Measurements from ENCODE around the gene MYRFL. TPM values are rescaled to one million over a fixed set of nuclear protein-coding genes. Genes with fewer than 3 reads are reported as not detected.
"Not testable (repeated sequence)": the region's sequence is repeated elsewhere in the genome, so short reads cannot be mapped to it uniquely, and the experiment has no call there.

The MYRFL gene
- total RNA-seq, 1 donor from 2014 or later, result 0.13 TPM

GRCh38 chr12:69993433-69993832, 168.4 kb downstream of the MYRFL start:
- no peak overlapping the region for H3K4me3 ChIP-seq (ENCODE audit: low read depth, low read length)
- H3K27me3 ChIP-seq (ENCODE audit: control insufficient read depth, insufficient read depth, low read length), result no peaks in the 10 kb centered on the region
- DNase-seq (ENCODE audit: low read depth), result no peak
- no peaks in the 10 kb centered on the region for H3K36me3 ChIP-seq (ENCODE audit: control insufficient read depth, insufficient read depth, low read length)
- TF ChIP-seq CTCF (IDR thresholded peaks at IDR 0.05; ENCODE audit: insufficient read depth, low read length, poor library complexity, severe bottlenecking), result no peak

DNA sequence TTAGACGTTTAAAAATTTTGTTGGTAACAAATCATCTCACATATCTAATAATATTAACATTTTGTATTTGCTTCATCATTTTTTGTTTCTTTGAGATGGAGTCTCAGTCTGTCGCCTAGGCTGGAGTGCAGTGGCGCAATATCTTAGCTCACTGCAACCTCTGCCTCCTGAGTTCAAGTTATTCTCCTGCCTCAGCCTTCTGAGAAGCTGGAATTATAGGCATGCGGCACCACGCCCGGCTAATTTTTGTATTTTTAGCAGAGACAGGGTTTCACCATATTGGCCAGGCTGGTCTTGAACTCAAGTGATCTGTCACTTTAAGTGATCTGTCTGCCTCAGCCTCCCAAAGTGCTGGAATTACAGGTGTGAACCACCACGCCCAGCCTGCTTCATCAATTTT, 169.1 kb downstream of the MYRFL start:
- not testable (repeated sequence) for DNase-seq (ENCODE audit: low read depth); H3K4me3 ChIP-seq (ENCODE audit: low read depth, low read length); H3K36me3 ChIP-seq (ENCODE audit: control insufficient read depth, insufficient read depth, low read length); H3K27me3 ChIP-seq (ENCODE audit: control insufficient read depth, insufficient read depth, low read length)

DNA sequence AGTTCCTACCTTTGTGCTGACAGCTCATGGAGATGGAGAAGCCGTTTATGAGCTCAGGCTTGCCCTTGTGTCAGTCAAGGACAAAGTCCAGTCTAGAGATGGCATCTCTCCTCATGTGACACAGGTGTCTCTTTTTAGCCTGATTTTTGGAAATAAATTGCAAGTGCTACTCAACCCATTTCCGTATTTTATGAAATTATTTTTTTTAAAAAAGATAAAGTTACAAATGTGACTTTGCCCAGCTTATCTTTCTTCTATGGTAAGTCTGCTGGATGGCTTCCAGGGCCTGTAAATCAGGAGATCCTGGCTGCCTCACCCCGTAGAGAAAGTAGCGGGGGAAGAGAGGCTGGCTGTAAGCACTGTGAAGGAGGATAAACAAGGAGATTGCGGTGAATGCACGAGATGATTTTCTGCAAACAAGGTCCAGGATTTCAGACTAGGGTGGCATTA, 169.7 kb downstream of the MYRFL start:
- Histone ChIP-seq H3K36me3 (ENCODE audit: control insufficient read depth, insufficient read depth, low read length) (no peaks in the 10 kb centered on the region), H3K27me3 (ENCODE audit: control insufficient read depth, insufficient read depth, low read length) (no peaks in the 10 kb centered on the region), H3K4me3 (ENCODE audit: low read depth, low read length) (no peak overlapping the region)
- TF ChIP-seq CTCF (IDR thresholded peaks at IDR 0.05; ENCODE audit: insufficient read depth, low read length, poor library complexity, severe bottlenecking), result no peak
- no peak for DNase-seq (ENCODE audit: low read depth)

DNA sequence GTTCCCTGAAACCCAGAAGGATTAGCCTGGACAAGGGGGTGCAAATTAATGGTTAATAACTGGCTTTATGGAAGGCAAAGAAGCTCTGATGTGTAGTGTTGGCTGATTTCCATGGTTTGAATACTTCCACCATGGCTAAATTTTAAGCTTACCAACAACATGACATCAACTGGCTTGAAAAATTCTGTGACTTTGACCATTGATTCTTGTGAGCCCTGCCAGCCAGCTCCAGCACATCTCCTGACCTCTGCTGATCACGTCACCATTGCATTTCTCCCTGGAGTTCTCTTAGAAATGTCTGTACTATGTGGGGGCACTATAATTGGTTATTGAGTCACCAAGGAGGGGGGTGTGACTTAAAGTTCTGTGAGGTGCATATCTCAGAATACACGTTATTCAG, 171.2 kb downstream of the MYRFL start:
- H3K27me3 ChIP-seq (ENCODE audit: control insufficient read depth, insufficient read depth, low read length), result no peaks in the 10 kb centered on the region
- TF ChIP-seq CTCF (IDR thresholded peaks at IDR 0.05; ENCODE audit: insufficient read depth, low read length, poor library complexity, severe bottlenecking), result no peak
- no peak overlapping the region for H3K4me3 ChIP-seq (ENCODE audit: low read depth, low read length)
- no peaks in the 10 kb centered on the region for H3K36me3 ChIP-seq (ENCODE audit: control insufficient read depth, insufficient read depth, low read length)
- no peak for DNase-seq (ENCODE audit: low read depth)

DNA sequence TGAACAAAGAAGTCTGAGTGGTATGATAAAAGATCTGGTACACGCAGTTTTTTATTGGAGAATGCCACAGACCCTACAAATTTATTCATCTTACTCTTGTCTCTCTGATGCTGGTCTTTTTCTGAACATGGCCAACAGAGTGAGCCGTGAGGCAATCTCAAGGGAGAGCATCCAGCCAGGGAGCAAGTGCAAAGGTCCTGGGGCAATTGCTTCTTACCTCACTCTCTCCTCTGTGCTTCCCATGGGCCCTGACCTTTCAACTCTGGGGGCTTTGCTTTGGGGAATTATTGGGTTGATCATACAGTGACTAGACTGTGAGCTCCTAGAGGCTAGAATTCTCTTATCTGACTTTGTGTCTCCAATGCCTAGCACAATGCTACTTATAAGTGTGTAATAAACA, 171.7 kb downstream of the MYRFL start:
- TF ChIP-seq CTCF (IDR thresholded peaks at IDR 0.05; ENCODE audit: insufficient read depth, low read length, poor library complexity, severe bottlenecking), result no peak
- Histone ChIP-seq H3K4me3 (ENCODE audit: low read depth, low read length) (no peak overlapping the region), H3K27me3 (ENCODE audit: control insufficient read depth, insufficient read depth, low read length) (no peaks in the 10 kb centered on the region), H3K36me3 (ENCODE audit: control insufficient read depth, insufficient read depth, low read length) (no peaks in the 10 kb centered on the region)
- DNase-seq (ENCODE audit: low read depth), result no peak

DNA sequence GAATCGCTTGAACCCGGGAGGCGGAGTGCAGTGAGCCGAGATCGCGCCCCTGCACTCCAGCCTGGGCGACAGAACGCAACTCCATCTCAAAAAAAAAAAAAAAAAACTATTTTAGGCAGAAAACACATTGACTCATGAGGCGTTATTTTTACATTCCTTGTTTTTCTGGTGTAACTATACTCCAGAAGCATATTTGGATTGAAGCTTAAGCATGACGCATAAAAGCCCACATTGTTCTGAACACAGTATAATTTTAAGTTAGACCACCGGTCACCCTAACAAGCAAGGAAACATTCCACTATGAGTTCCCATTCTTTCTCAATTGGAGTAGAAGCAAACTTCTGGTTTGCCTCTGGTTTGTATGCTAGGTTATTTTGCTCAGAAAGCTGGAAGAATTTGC, 173.0 kb downstream of the MYRFL start:
- Histone ChIP-seq H3K36me3 (ENCODE audit: control insufficient read depth, insufficient read depth, low read length) (no peaks in the 10 kb centered on the region), H3K4me3 (ENCODE audit: low read depth, low read length) (no peak overlapping the region), H3K27me3 (ENCODE audit: control insufficient read depth, insufficient read depth, low read length) (no peaks in the 10 kb centered on the region)
- no peak for DNase-seq (ENCODE audit: low read depth)
- no peak for TF ChIP-seq CTCF (IDR thresholded peaks at IDR 0.05; ENCODE audit: insufficient read depth, low read length, poor library complexity, severe bottlenecking)

Measured in kidney epithelial cell (primary cell).